DMS153 treated with DMSO at 0.1 percent for 48 hours (cell line): ENCODE data around the gene CDK11A.
"Not testable (repeated sequence)": the region's sequence is repeated elsewhere in the genome, so short reads cannot be mapped to it uniquely, and the experiment has no call there.

Experiments used
- DNase-seq: peaks from one replicate; lab custom pipeline; 2025; ENCODE audit not compliant: unreplicated experiment; lab: John Stamatoyannopoulos, UW

The CDK11A gene

GRCh38 chr1:1684031-1684681 is 40.0 kb downstream of the CDK11A start:
- DNase-seq: no peak

- DNase-seq: no peak
Measured at GRCh38 chr1:1683104-1683905, 40.9 kb downstream of the CDK11A start.

- DNase-seq: no peak
Measured at GRCh38 chr1:1680912-1681273, 43.3 kb downstream of the CDK11A start.

- no peak for DNase-seq
Measured at GRCh38 chr1:1680031-1680911, 43.9 kb downstream of the CDK11A start.

GRCh38 chr1:1678581-1679380 is 45.4 kb downstream of the CDK11A start:
- no peak for DNase-seq

- DNase-seq: no peak
Measured at GRCh38 chr1:1677718-1678580, 46.2 kb downstream of the CDK11A start.

GRCh38 chr1:1676087-1676486 is 48.1 kb downstream of the CDK11A start:
- not testable (repeated sequence) for DNase-seq

- DNase-seq: not testable (repeated sequence)
Measured at GRCh38 chr1:1675218-1675617, 48.9 kb downstream of the CDK11A start.

GRCh38 chr1:1674806-1675205 is 49.4 kb downstream of the CDK11A start:
- not testable (repeated sequence) for DNase-seq

- DNase-seq: no peak
Measured at GRCh38 chr1:1672181-1672965, 51.8 kb downstream of the CDK11A start.

- DNase-seq: no peak
Measured at GRCh38 chr1:1671365-1672119, 52.6 kb downstream of the CDK11A start.

GRCh38 chr1:1670866-1671265 is 53.3 kb downstream of the CDK11A start:
- DNase-seq: no peak

- DNase-seq: no peak
Measured at GRCh38 chr1:1669468-1670440, 54.4 kb downstream of the CDK11A start.

- DNase-seq: no peak
Measured at GRCh38 chr1:1666526-1666925, 57.6 kb downstream of the CDK11A start.

- no peak for DNase-seq
Measured at GRCh38 chr1:1665815-1666251, 58.3 kb downstream of the CDK11A start.

- DNase-seq: no peak
Measured at GRCh38 chr1:1664941-1665814, 59.0 kb downstream of the CDK11A start.
